Esophagus (tissue), 2 donors: ENCODE results near the gene KCNJ6. TPM values are rescaled to one million over a fixed set of nuclear protein-coding genes. Genes with fewer than 3 reads are reported as not detected.

Experiments used
- H3K27ac ChIP-seq, 2 donors: one replicate each; pipeline ENCODE4 v1.5.1; 2013; ENCODE audit warnings: low read depth in 2 of 2, mild to moderate bottlenecking in 2 of 2, inconsistent platforms in 1 of 2, low read length in 1 of 2, moderate library complexity in 1 of 2
- H3K27me3 ChIP-seq, 2 donors: one replicate each; pipeline ENCODE4 v1.6.1; 2013; ENCODE audit warnings: low read length in 2 of 2, control low read depth in 1 of 2, mild to moderate bottlenecking in 1 of 2; ENCODE audit not compliant: insufficient read depth in 2 of 2, control insufficient read depth in 1 of 2
- H3K36me3 ChIP-seq, 2 donors: one replicate each; pipeline ENCODE4 v1.6.1; 2013; ENCODE audit warnings: low read length in 1 of 2; ENCODE audit not compliant: control insufficient read depth in 2 of 2, insufficient read depth in 2 of 2
- H3K4me1 ChIP-seq, 2 donors: one replicate each; pipeline ENCODE4 v1.6.1; 2013; ENCODE audit warnings: low read length in 1 of 2; ENCODE audit not compliant: control insufficient read depth in 2 of 2, insufficient read depth in 2 of 2
- H3K4me3 ChIP-seq, 2 donors: one replicate each; pipeline ENCODE4 v1.5.1; 2013; ENCODE audit warnings: low read length in 2 of 2, mild to moderate bottlenecking in 2 of 2, low read depth in 1 of 2, moderate library complexity in 1 of 2
- H3K9me3 ChIP-seq, 2 donors: one replicate each; pipeline ENCODE4 v1.6.1; 2013; ENCODE audit warnings: mild to moderate bottlenecking in 2 of 2, low read depth in 1 of 2, low read length in 1 of 2, moderate library complexity in 1 of 2; ENCODE audit not compliant: control insufficient read depth in 2 of 2, insufficient read depth in 1 of 2
- WGBS, 2 donors: extraction: QIAGEN DNeasy Blood & Tissue Kit; methylation state at CpG; one replicate each; pipeline ENCODE4 v1.1.7; 2013; 5-methylcytosine and 5-hydroxymethylcytosine counted together
- polyA plus RNA-seq, 2 donors: library from polyadenylated mRNA; stranded (reverse); fragments of 200-250 nt; gene quantifications; one replicate each; pipeline ENCODE4 v1.2.3, GENCODE V29; 2013
- donor health status: healthy with polysubstance abuse.
- donor health status: Bipolar disorder and iron deficiency.

Gene KCNJ6
- polyA plus RNA-seq, 2 donors, result under 0.01 TPM; not detected in 1

GRCh38 chr21:37871121-37871862 lies 45.0 kb downstream of the KCNJ6 start:
- WGBS, 2 donors, result 76 to 78% methylated on average over 8 of the region's 8 CpGs
- H3K27ac ChIP-seq, result no peak overlapping the region
- peaks cover 0 to 2% of the 10 kb centered on the region in 2 donors for H3K4me1 ChIP-seq
- H3K27me3 ChIP-seq, result no peaks in the 10 kb centered on the region
- no peaks in the 10 kb centered on the region for H3K9me3 ChIP-seq
- no peak overlapping the region for H3K4me3 ChIP-seq
- H3K36me3 ChIP-seq, result no peaks in the 10 kb centered on the region

GRCh38 chr21:37870221-37870620 lies 46.0 kb downstream of the KCNJ6 start:
- H3K27me3 ChIP-seq, result no peaks in the 10 kb centered on the region
- no peaks in the 10 kb centered on the region for H3K9me3 ChIP-seq
- WGBS, 2 donors, result 63 to 65% methylated on average over 2 of the region's 2 CpGs

GRCh38 chr21:37869661-37870060 lies 46.6 kb downstream of the KCNJ6 start:
- H3K36me3 ChIP-seq, result no peaks in the 10 kb centered on the region
- H3K9me3 ChIP-seq, result no peaks in the 10 kb centered on the region
- no peak overlapping the region for H3K4me3 ChIP-seq
- no peak overlapping the region for H3K27ac ChIP-seq
- no peaks in the 10 kb centered on the region for H3K27me3 ChIP-seq
- H3K4me1 ChIP-seq, result peaks cover 0 to 2% of the 10 kb centered on the region in 2 donors

More at GRCh38 chr21:37870221-37870620, 46.0 kb downstream of the KCNJ6 start:
- Histone ChIP-seq H3K4me3 (no peak overlapping the region), H3K4me1 (peaks cover 0 to 2% of the 10 kb centered on the region in 2 donors), H3K27ac (no peak overlapping the region), H3K36me3 (no peaks in the 10 kb centered on the region)

GRCh38 chr21:37868446-37869295 lies 47.6 kb downstream of the KCNJ6 start:
- H3K36me3 ChIP-seq, result no peaks in the 10 kb centered on the region
- WGBS, 2 donors, result 57 to 65% methylated on average over 11 of the region's 11 CpGs
- no peaks in the 10 kb centered on the region for H3K9me3 ChIP-seq

GRCh38 chr21:37866027-37866426 lies 50.2 kb downstream of the KCNJ6 start:
- 76 to 86% methylated on average over 2 of the region's 2 CpGs for WGBS, 2 donors
- H3K9me3 ChIP-seq, result no peaks in the 10 kb centered on the region
- H3K4me3 ChIP-seq, result no peak overlapping the region
- peaks cover 0 to 2% of the 10 kb centered on the region in 2 donors for H3K4me1 ChIP-seq
- no peaks in the 10 kb centered on the region for H3K27me3 ChIP-seq
- H3K36me3 ChIP-seq, result no peaks in the 10 kb centered on the region
- H3K27ac ChIP-seq, result no peak overlapping the region

More at GRCh38 chr21:37868446-37869295, 47.6 kb downstream of the KCNJ6 start:
- no peak overlapping the region for H3K27ac ChIP-seq
- peaks cover 0 to 2% of the 10 kb centered on the region in 2 donors for H3K4me1 ChIP-seq
- H3K27me3 ChIP-seq, result no peaks in the 10 kb centered on the region
- H3K4me3 ChIP-seq, result no peak overlapping the region

GRCh38 chr21:37865156-37865555 lies 51.1 kb downstream of the KCNJ6 start:
- peaks cover 0 to 2% of the 10 kb centered on the region in 2 donors for H3K4me1 ChIP-seq
- no peaks in the 10 kb centered on the region for H3K36me3 ChIP-seq
- no peaks in the 10 kb centered on the region for H3K27me3 ChIP-seq
- no peaks in the 10 kb centered on the region for H3K9me3 ChIP-seq
- H3K4me3 ChIP-seq, result no peak overlapping the region
- H3K27ac ChIP-seq, result no peak overlapping the region
- WGBS, 2 donors, result 77 to 78% methylated on average over 5 of the region's 5 CpGs

- Histone ChIP-seq H3K27ac (no peak overlapping the region), H3K4me1 (peaks cover 0 to 2% of the 10 kb centered on the region in 2 donors), H3K9me3 (no peaks in the 10 kb centered on the region), H3K36me3 (no peaks in the 10 kb centered on the region), H3K27me3 (no peaks in the 10 kb centered on the region), H3K4me3 (no peak overlapping the region)
- WGBS, 2 donors, result 79 to 83% methylated on average over 5 of the region's 5 CpGs
Measured at GRCh38 chr21:37863842-37864241, 52.4 kb downstream of the KCNJ6 start.

- Histone ChIP-seq H3K36me3 (no peaks in the 10 kb centered on the region), H3K4me3 (no peak overlapping the region), H3K9me3 (no peaks in the 10 kb centered on the region), H3K4me1 (peaks cover 0 to 2% of the 10 kb centered on the region in 2 donors), H3K27me3 (no peaks in the 10 kb centered on the region), H3K27ac (no peak overlapping the region)
- WGBS, 2 donors, result 46 to 50% methylated on average over 2 of the region's 2 CpGs
Measured at GRCh38 chr21:37862536-37862935, 53.7 kb downstream of the KCNJ6 start.

GRCh38 chr21:37861561-37861960 lies 54.7 kb downstream of the KCNJ6 start:
- Histone ChIP-seq H3K27ac (no peak overlapping the region), H3K27me3 (no peaks in the 10 kb centered on the region), H3K4me1 (peaks cover 0 to 2% of the 10 kb centered on the region in 2 donors), H3K4me3 (no peak overlapping the region), H3K9me3 (no peaks in the 10 kb centered on the region), H3K36me3 (no peaks in the 10 kb centered on the region)
- 92 to 96% methylated on average over 2 of the region's 2 CpGs for WGBS, 2 donors
